HG02623 (cell line): ENCODE data around the gene MYO3B.
"Not testable (repeated sequence)": the region's sequence is repeated elsewhere in the genome, so short reads cannot be mapped to it uniquely, and the experiment has no call there.

Experiments used
- ATAC-seq: cut with Tn5 transposase; IDR thresholded peaks from one replicate; pipeline ENCODE4 v1.9.1; 2021; ENCODE audit warnings: moderate library complexity; ENCODE audit not compliant: unreplicated experiment

MYO3B gene

GRCh38 chr2:170208967-170209366, 31.0 kb downstream of the MYO3B start:
- no peak for ATAC-seq

- peak; percentile 50 for ATAC-seq
Measured at GRCh38 chr2:170212625-170213280, 34.8 kb downstream of the MYO3B start.

DNA sequence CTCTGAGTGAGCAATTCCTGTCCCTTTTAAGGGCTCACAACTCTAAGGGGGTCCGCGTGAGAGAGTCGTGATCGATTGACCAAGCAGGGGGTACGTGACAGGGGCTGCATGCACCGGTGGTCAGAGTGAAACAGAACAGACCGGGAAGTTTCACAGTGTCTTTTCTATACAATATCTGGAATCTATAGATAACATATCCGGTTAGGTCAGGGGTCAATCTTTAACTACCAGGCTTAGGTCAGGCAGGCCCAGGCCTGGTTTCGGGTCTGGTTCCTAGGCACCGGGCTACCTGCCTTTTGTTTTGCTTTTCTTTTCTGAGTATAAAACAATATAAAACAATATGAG, 35.3 kb downstream of the MYO3B start:
- ATAC-seq: not testable (repeated sequence)

GRCh38 chr2:170213651-170214050, 35.7 kb downstream of the MYO3B start:
- ATAC-seq: no peak

DNA sequence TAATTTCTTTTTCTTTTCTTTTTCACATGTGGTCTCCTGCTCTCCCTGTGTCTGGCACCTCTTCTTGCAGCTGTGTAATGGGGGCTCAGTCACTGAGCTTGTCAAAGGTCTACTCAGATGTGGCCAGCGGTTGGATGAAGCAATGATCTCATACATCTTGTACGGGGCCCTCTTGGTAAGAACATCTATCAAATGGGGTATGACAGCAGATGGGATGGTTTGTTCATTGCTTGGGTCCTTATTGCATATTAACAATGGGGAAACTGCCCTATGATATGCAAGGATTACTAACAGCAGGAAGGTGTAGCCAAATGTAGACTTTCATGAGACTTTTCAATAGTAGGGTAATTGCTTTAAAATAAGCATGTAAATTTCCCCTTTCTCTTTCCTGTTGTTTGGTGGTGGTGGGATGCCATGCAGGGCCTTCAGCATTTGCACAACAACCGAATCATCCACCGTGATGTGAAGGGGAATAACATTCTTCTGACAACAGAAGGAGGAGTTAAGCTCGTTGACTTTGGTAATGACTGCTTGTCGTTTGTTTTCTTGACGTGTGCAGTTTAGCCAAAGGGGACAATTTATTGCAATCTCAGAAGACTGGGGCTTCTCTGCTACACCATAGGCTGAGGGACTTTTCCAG, 36.5 kb downstream of the MYO3B start:
- no peak for ATAC-seq

GRCh38 chr2:170215021-170215420, 37.1 kb downstream of the MYO3B start:
- ATAC-seq: no peak

GRCh38 chr2:170216428-170216827, 38.5 kb downstream of the MYO3B start:
- ATAC-seq: no peak

GRCh38 chr2:170216981-170217380, 39.0 kb downstream of the MYO3B start:
- no peak for ATAC-seq

- no peak for ATAC-seq
Measured at GRCh38 chr2:170217778-170218251, 39.9 kb downstream of the MYO3B start.

- ATAC-seq: no peak
Measured at GRCh38 chr2:170218456-170218855, 40.5 kb downstream of the MYO3B start.

DNA sequence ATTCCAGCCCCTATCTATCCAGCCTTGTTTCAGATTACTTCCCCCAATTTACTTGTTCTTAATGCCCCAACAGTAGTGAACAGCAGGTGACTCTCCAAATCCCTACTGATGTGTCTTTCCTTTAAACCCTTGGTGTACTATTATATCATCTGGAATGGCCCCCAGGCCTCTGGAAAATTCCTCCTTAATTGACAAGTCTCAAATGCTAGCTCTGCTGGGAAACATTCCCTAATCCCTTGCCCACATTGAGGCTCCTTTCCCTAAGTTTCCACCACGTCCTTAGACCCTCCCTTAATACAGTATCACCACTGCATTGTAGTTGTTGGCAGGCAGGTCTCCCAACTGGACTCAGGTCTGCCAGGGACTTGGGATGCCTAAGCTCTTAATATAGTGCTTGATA, 41.0 kb downstream of the MYO3B start:
- ATAC-seq: no peak

- no peak for ATAC-seq
Measured at GRCh38 chr2:170221317-170222288, 43.7 kb downstream of the MYO3B start.

GRCh38 chr2:170222298-170222697, 44.4 kb downstream of the MYO3B start:
- no peak for ATAC-seq

- ATAC-seq: no peak
Measured at GRCh38 chr2:170222842-170223241, 44.9 kb downstream of the MYO3B start.

- no peak for ATAC-seq
Measured at GRCh38 chr2:170224692-170225294, 46.8 kb downstream of the MYO3B start.

- no peak for ATAC-seq
Measured at GRCh38 chr2:170226216-170226615, 48.3 kb downstream of the MYO3B start.

GRCh38 chr2:170227507-170227947, 49.6 kb downstream of the MYO3B start:
- ATAC-seq: peak; percentile 74

DNA sequence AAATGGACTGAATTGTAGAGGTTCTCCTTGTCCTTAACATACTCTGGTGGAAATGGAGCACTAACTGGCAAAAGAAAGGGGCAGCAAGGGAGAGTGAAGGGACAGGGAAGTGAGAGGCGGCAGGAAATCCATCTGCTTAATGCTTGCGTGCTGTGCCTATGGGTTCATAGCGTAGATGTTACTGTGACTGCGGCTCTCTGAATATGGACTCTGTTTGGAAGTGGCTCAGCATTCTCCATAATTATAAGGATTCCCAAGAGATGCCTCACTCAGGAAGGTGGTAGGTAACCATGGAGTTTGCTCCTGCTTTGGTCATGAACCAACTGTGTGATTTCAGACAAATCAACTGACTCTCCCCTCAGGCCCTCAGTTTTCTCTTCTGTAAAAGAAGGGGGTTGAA, 50.0 kb downstream of the MYO3B start:
- no peak for ATAC-seq

GRCh38 chr2:170228429-170228828, 50.5 kb downstream of the MYO3B start:
- ATAC-seq: no peak

DNA sequence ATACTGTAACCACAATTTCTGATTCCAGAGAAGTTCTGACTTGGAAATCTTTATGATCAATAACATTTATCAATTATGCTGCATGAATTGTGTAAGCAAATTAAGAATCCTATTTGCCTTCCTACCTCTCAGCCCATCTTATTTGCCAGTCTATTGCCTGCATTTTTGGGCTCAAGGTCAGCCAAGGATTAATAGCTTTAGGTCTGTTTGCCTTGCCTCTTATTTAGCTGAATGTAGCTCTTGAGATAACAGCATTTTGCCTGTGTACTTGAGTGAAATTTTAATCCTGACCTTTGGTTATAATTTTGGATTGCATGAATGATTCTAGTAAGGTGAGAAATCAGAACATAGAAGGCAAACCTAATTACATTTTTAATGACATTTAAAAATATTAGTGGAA, 51.2 kb downstream of the MYO3B start:
- ATAC-seq: no peak

- ATAC-seq: no peak
Measured at GRCh38 chr2:170229744-170230143, 51.8 kb downstream of the MYO3B start.
